ENCODE data around the gene ARMS2. TPM values are rescaled to one million over a fixed set of nuclear protein-coding genes. Genes with fewer than 3 reads are reported as not detected.

The ARMS2 gene
- polyA plus RNA-seq, 1 donor from 2014 or later, result not detected

DNA sequence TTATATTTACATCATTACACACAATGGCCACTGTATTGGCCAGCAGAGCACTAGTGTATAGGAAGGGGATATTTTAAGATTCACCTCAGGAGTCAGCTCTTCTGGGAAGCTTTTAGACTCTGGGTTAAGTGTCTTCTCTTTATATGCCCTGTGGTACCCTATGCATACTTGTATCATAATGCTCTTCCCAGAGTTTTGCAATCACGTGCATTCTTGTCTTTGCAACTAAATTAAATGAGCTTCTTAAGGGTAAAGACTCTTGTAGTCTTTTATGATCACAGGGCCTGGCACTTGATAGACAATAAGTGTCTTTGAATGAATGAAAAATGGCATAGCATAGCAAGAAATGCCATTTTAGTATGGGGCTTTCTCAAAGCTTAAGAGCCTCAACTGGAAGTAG, 35.4 kb upstream of the ARMS2 start:
- H3K27ac ChIP-seq (ENCODE audit: low read length), result no peak overlapping the region
- no peaks in the 10 kb centered on the region for H3K36me3 ChIP-seq (ENCODE audit: insufficient read depth, low read length)
- H3K4me2 ChIP-seq (ENCODE audit: low read length), result no peak overlapping the region
- H4K20me1 ChIP-seq (ENCODE audit: insufficient read depth), result no peaks in the 10 kb centered on the region
- H3K9ac ChIP-seq (ENCODE audit: low read length), result no peak overlapping the region
- no peaks in the 10 kb centered on the region for H3K27me3 ChIP-seq (ENCODE audit: insufficient read depth, low read depth, low read length)
- TF ChIP-seq TAF1 (IDR thresholded peaks at IDR 0.05; ENCODE audit: low read depth), result no peak
- H3F3A ChIP-seq (ENCODE audit: insufficient read depth, low read length, poor library complexity, severe bottlenecking), result no peaks in the 10 kb centered on the region
- no peaks in the 10 kb centered on the region for H3K9me2 ChIP-seq (ENCODE audit: insufficient read depth, low read length)
- no peak overlapping the region for H2AFZ ChIP-seq (ENCODE audit: low read depth, low read length)
- H3K79me2 ChIP-seq (replicated peaks; ENCODE audit: insufficient read depth, low read length), result no peaks in the 10 kb centered on the region
- no peak overlapping the region for H3K4me3 ChIP-seq (ENCODE audit: low read length)
- no peaks in the 10 kb centered on the region for H3K9me3 ChIP-seq (ENCODE audit: low read length)

DNA sequence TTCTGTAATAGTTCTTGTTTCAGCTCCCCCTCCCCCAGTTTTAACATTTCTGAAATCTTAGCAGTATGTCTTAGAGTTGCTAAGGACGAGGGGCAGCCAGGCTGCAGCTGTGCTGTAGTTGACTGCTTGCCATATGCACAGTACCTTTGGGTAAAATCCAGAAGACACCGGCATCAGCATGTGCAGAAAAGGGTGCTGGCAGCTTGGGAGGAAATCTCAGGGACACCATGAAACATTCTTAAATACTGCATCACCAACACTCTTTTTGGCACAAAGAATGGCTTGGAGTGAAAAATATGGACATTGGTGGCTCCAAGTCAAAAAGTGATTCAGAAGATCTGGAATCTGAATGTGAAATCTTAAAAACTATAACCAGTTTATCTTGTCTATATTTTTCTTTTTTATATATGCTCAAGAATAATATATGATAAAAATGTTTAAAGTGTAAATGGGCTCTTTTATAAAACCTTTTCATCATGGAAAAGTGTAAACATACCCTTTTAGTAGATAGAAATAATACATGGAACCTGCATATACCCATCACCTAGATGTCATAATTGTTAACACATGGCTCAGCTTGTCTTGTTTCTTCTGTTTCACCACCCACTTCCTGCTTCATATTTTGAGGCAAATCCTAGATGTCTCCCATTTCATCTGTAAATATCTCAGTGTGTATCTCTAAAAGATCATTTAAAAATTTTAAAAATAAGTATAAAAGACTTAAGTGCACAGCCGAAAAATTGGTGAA, 34.4 kb upstream of the ARMS2 start:
- no peak overlapping the region for H3K27ac ChIP-seq (ENCODE audit: low read length)
- H4K20me1 ChIP-seq (ENCODE audit: insufficient read depth), result no peaks in the 10 kb centered on the region
- no peaks in the 10 kb centered on the region for H3K9me2 ChIP-seq (ENCODE audit: insufficient read depth, low read length)
- H3K4me3 ChIP-seq (ENCODE audit: low read length), result no peak overlapping the region
- H3K36me3 ChIP-seq (ENCODE audit: insufficient read depth, low read length), result no peaks in the 10 kb centered on the region
- no peak overlapping the region for H3K4me2 ChIP-seq (ENCODE audit: low read length)
- no peaks in the 10 kb centered on the region for H3F3A ChIP-seq (ENCODE audit: insufficient read depth, low read length, poor library complexity, severe bottlenecking)
- no peaks in the 10 kb centered on the region for H3K79me2 ChIP-seq (replicated peaks; ENCODE audit: insufficient read depth, low read length)
- no peak overlapping the region for H2AFZ ChIP-seq (ENCODE audit: low read depth, low read length)
- H3K9me3 ChIP-seq (ENCODE audit: low read length), result no peaks in the 10 kb centered on the region
- TF ChIP-seq POLR2AphosphoS5 (IDR thresholded peaks at IDR 0.05) (no peak), SMC3 (conservative IDR thresholded peaks at IDR 0.05; ENCODE audit: poor library complexity) (no peak), RAD21 (conservative IDR thresholded peaks at IDR 0.05) (no peak), MXI1 (conservative IDR thresholded peaks at IDR 0.05; ENCODE audit: poor library complexity, severe bottlenecking) (no peak), TAF1 (IDR thresholded peaks at IDR 0.05; ENCODE audit: low read depth) (no peak), EP300 (conservative IDR thresholded peaks at IDR 0.05; ENCODE audit: poor library complexity, severe bottlenecking) (no peak), EZH2 (IDR thresholded peaks at IDR 0.05; ENCODE audit: borderline replicate concordance, insufficient read depth, low read length, poor library complexity, severe bottlenecking) (no peak)
- TF ChIP-seq, protein P1, sequence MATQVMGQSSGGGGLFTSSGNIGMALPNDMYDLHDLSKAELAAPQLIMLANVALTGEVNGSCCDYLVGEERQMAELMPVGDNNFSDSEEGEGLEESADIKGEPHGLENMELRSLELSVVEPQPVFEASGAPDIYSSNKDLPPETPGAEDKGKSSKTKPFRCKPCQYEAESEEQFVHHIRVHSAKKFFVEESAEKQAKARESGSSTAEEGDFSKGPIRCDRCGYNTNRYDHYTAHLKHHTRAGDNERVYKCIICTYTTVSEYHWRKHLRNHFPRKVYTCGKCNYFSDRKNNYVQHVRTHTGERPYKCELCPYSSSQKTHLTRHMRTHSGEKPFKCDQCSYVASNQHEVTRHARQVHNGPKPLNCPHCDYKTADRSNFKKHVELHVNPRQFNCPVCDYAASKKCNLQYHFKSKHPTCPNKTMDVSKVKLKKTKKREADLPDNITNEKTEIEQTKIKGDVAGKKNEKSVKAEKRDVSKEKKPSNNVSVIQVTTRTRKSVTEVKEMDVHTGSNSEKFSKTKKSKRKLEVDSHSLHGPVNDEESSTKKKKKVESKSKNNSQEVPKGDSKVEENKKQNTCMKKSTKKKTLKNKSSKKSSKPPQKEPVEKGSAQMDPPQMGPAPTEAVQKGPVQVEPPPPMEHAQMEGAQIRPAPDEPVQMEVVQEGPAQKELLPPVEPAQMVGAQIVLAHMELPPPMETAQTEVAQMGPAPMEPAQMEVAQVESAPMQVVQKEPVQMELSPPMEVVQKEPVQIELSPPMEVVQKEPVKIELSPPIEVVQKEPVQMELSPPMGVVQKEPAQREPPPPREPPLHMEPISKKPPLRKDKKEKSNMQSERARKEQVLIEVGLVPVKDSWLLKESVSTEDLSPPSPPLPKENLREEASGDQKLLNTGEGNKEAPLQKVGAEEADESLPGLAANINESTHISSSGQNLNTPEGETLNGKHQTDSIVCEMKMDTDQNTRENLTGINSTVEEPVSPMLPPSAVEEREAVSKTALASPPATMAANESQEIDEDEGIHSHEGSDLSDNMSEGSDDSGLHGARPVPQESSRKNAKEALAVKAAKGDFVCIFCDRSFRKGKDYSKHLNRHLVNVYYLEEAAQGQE (IDR thresholded peaks at IDR 0.05; ENCODE audit: borderline replicate concordance), result no peak
- TF ChIP-seq, protein P2, sequence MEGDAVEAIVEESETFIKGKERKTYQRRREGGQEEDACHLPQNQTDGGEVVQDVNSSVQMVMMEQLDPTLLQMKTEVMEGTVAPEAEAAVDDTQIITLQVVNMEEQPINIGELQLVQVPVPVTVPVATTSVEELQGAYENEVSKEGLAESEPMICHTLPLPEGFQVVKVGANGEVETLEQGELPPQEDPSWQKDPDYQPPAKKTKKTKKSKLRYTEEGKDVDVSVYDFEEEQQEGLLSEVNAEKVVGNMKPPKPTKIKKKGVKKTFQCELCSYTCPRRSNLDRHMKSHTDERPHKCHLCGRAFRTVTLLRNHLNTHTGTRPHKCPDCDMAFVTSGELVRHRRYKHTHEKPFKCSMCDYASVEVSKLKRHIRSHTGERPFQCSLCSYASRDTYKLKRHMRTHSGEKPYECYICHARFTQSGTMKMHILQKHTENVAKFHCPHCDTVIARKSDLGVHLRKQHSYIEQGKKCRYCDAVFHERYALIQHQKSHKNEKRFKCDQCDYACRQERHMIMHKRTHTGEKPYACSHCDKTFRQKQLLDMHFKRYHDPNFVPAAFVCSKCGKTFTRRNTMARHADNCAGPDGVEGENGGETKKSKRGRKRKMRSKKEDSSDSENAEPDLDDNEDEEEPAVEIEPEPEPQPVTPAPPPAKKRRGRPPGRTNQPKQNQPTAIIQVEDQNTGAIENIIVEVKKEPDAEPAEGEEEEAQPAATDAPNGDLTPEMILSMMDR (IDR thresholded peaks at IDR 0.05; ENCODE audit: poor library complexity, severe bottlenecking), result no peak
- no peaks in the 10 kb centered on the region for H3K27me3 ChIP-seq (ENCODE audit: insufficient read depth, low read depth, low read length)
- no peak overlapping the region for H3K9ac ChIP-seq (ENCODE audit: low read length)

All from neural cell (in vitro differentiated cells).